Neural progenitor cell (in vitro differentiated cells): Measurements from ENCODE around the gene CACNA1C. TPM values are rescaled to one million over a fixed set of nuclear protein-coding genes. Genes with fewer than 3 reads are reported as not detected.
A peak's percentile ranks its signal among the peaks of the same experiment; 100 is the strongest.

ENCODE experiments used
- DNase-seq: peaks from one replicate; pipeline ENCODE4 v3.0.0-alpha.2; 2016; ENCODE audit warnings: low spot score
- H2AFZ ChIP-seq: fragments of 200-600 bp; sonication (generic); replicated peaks from 2 replicates; pipeline ENCODE4 v1.6.1; 2016; ENCODE audit warnings: antibody characterized with exemption
- H3F3A ChIP-seq: fragments of 200-600 bp; sonication (generic); 2 replicates; pipeline ENCODE4 v1.6.1; 2016; ENCODE audit warnings: antibody characterized with exemption, low read depth
- H3K27ac ChIP-seq: fragments of 200-600 bp; sonication (generic); 2 replicates; pipeline ENCODE4 v1.5.1; 2016; ENCODE audit warnings: mild to moderate bottlenecking
- H3K27me3 ChIP-seq: fragments of 200-600 bp; sonication (generic); 2 replicates; pipeline ENCODE4 v1.6.1; 2016; ENCODE audit warnings: mild to moderate bottlenecking, moderate library complexity
- H3K36me3 ChIP-seq: fragments of 200-600 bp; sonication (generic); 2 replicates; pipeline ENCODE4 v1.5.1; 2016
- H3K4me1 ChIP-seq: fragments of 200-600 bp; sonication (generic); 2 replicates; pipeline ENCODE4 v1.6.1; 2016; ENCODE audit warnings: mixed run types
- H3K4me2 ChIP-seq: fragments of 200-600 bp; sonication (generic); 2 replicates; pipeline ENCODE4 v1.6.1; 2016
- H3K4me3 ChIP-seq: fragments of 200-600 bp; sonication (generic); 2 replicates; pipeline ENCODE4 v1.5.1; 2016
- H3K79me2 ChIP-seq: fragments of 200-600 bp; sonication (generic); 2 replicates; pipeline ENCODE4 v1.6.1; 2016; ENCODE audit warnings: low read depth
- H3K9ac ChIP-seq: fragments of 200-600 bp; sonication (generic); 2 replicates; pipeline ENCODE4 v1.6.1; 2016
- H3K9me3 ChIP-seq: fragments of 200-600 bp; sonication (generic); 2 replicates; pipeline ENCODE4 v1.5.1; 2016; ENCODE audit warnings: low read depth
- H4K20me1 ChIP-seq: fragments of 200-600 bp; sonication (generic); 2 replicates; pipeline ENCODE4 v1.6.1; 2016; ENCODE audit warnings: low read depth
- H3K27ac Mint-ChIP-seq: 3 replicates; pipeline ENCODE4 v1.8.0; 2021; ENCODE audit warnings: mixed read lengths
- H3K27me3 Mint-ChIP-seq: 2 replicates; pipeline ENCODE4 v1.8.0; 2022; ENCODE audit warnings: low read depth, mild to moderate bottlenecking, inconsistent platforms, moderate library complexity, mixed read lengths; ENCODE audit not compliant: insufficient read depth
- H3K36me3 Mint-ChIP-seq: 3 replicates; pipeline ENCODE4 v1.8.0; 2021; ENCODE audit warnings: mixed read lengths
- H3K4me1 Mint-ChIP-seq: 3 replicates; pipeline ENCODE4 v1.8.0; 2021; ENCODE audit warnings: mixed read lengths
- H3K4me3 Mint-ChIP-seq: 3 replicates; pipeline ENCODE4 v1.8.0; 2021; ENCODE audit warnings: mild to moderate bottlenecking, moderate library complexity, mixed read lengths
- H3K9me3 Mint-ChIP-seq: 3 replicates; pipeline ENCODE4 v1.8.0; 2020; ENCODE audit warnings: mixed read lengths
- CTCF ChIP-seq: fragments of 200-600 bp; sonication (generic); IDR thresholded peaks from 2 replicates; pipeline ENCODE4 v1.5.1; 2017; ENCODE audit warnings: antibody characterized with exemption, mild to moderate bottlenecking
- EZH2 ChIP-seq: fragments of 200-600 bp; sonication (generic); IDR thresholded peaks from 2 replicates; pipeline ENCODE4 v1.6.1; 2017; ENCODE audit warnings: antibody characterized with exemption, mild to moderate bottlenecking, moderate library complexity
- EZH2phosphoT487 ChIP-seq: fragments of 200-600 bp; sonication (generic); IDR thresholded peaks from 2 replicates; pipeline ENCODE4 v1.6.1; 2017; ENCODE audit warnings: antibody characterized with exemption
- total RNA-seq: library from RNA; depleted of rRNA; stranded (reverse); fragments of >200 nt; gene quantifications from 2 replicates; pipeline ENCODE4 v1.2.3, GENCODE V29; 2015; ENCODE audit warnings: low replicate concordance

The CACNA1C gene
- total RNA-seq, 1 donor from 2014 or later, result 2.7 TPM

- Mint-ChIP-seq H3K9me3 (no peaks in the 10 kb centered on the region), H3K36me3 (no peaks in the 10 kb centered on the region), H3K27me3 (peaks cover 36% of the 10 kb centered on the region), H3K27ac (no peak overlapping the region), H3K4me3 (peak overlapping the region; percentile 9), H3K4me1 (peaks cover 14% of the 10 kb centered on the region)
- TF ChIP-seq EZH2 (no peak), CTCF (no peak), EZH2phosphoT487 (no peak)
- no peak overlapping the region for H3K4me2 ChIP-seq
- no peak for DNase-seq
- no peaks in the 10 kb centered on the region for H3K9me3 ChIP-seq
- no peaks in the 10 kb centered on the region for H4K20me1 ChIP-seq
- no peak overlapping the region for H2AFZ ChIP-seq
- H3K27me3 ChIP-seq, result peaks cover 57% of the 10 kb centered on the region
- no peak overlapping the region for H3K27ac ChIP-seq
- peaks cover 3% of the 10 kb centered on the region for H3K4me1 ChIP-seq
- no peaks in the 10 kb centered on the region for H3K79me2 ChIP-seq
- H3K36me3 ChIP-seq, result no peaks in the 10 kb centered on the region
- H3K9ac ChIP-seq, result no peak overlapping the region
- peaks cover 13% of the 10 kb centered on the region for H3F3A ChIP-seq
- no peak overlapping the region for H3K4me3 ChIP-seq
These were observed 2.9 kb upstream of the CACNA1C start for GRCh38 chr12:2049604-2050540.

GRCh38 chr12:2051700-2052621 lies 826 bp upstream of the CACNA1C start:
- no peak overlapping the region for H3K27ac Mint-ChIP-seq
- H3K4me1 Mint-ChIP-seq, result peaks cover 16% of the 10 kb centered on the region
- no peaks in the 10 kb centered on the region for H3K36me3 Mint-ChIP-seq
- Histone ChIP-seq H2AFZ (peak overlapping the region; percentile 90), H3K9me3 (no peaks in the 10 kb centered on the region), H4K20me1 (no peaks in the 10 kb centered on the region), H3K4me2 (peak overlapping the region; percentile 95), H3K9ac (no peak overlapping the region), H3K4me1 (peaks cover 3% of the 10 kb centered on the region), H3K4me3 (peak overlapping the region; percentile 69), H3K79me2 (no peaks in the 10 kb centered on the region), H3K27me3 (peaks cover 78% of the 10 kb centered on the region), H3K27ac (no peak overlapping the region), H3K36me3 (no peaks in the 10 kb centered on the region), H3F3A (peaks cover 13% of the 10 kb centered on the region)
- H3K9me3 Mint-ChIP-seq, result no peaks in the 10 kb centered on the region
- DNase-seq, result peak; percentile 77
- H3K4me3 Mint-ChIP-seq, result peak overlapping the region; percentile 89
- TF ChIP-seq EZH2, result no peak
- no peak for TF ChIP-seq CTCF
- no peak for TF ChIP-seq EZH2phosphoT487
- peaks cover 42% of the 10 kb centered on the region for H3K27me3 Mint-ChIP-seq

- H3K4me3 ChIP-seq, result peak overlapping the region; percentile 67
- H3K4me1 Mint-ChIP-seq, result peaks cover 16% of the 10 kb centered on the region
- H3K4me1 ChIP-seq, result peaks cover 3% of the 10 kb centered on the region
- peak; percentile 71 for DNase-seq
- H3K27me3 ChIP-seq, result peaks cover 80% of the 10 kb centered on the region
- no peaks in the 10 kb centered on the region for H3K79me2 ChIP-seq
- TF ChIP-seq EZH2 (peak; percentile 66), EZH2phosphoT487 (no peak), CTCF (no peak)
- no peak overlapping the region for H3K4me3 Mint-ChIP-seq
- peak overlapping the region; percentile 95 for H3K4me2 ChIP-seq
- no peak overlapping the region for H3K27ac Mint-ChIP-seq
- no peak overlapping the region for H3K9ac ChIP-seq
- H3K9me3 ChIP-seq, result no peaks in the 10 kb centered on the region
- peaks cover 45% of the 10 kb centered on the region for H3K27me3 Mint-ChIP-seq
- H3F3A ChIP-seq, result peaks cover 13% of the 10 kb centered on the region
- H3K36me3 Mint-ChIP-seq, result no peaks in the 10 kb centered on the region
- no peaks in the 10 kb centered on the region for H3K36me3 ChIP-seq
- H2AFZ ChIP-seq, result peak overlapping the region; percentile 71
- no peaks in the 10 kb centered on the region for H3K9me3 Mint-ChIP-seq
- H3K27ac ChIP-seq, result no peak overlapping the region
- no peaks in the 10 kb centered on the region for H4K20me1 ChIP-seq
These were observed 904 bp downstream of the CACNA1C start for GRCh38 chr12:2053691-2054090.
